GM18858 (cell line): Measurements from ENCODE around the gene MRPL1.

ENCODE experiments used
- ATAC-seq: cut with Tn5 transposase; IDR thresholded peaks from one replicate; pipeline ENCODE4 v1.9.1; 2021; ENCODE audit not compliant: unreplicated experiment

Gene MRPL1

DNA sequence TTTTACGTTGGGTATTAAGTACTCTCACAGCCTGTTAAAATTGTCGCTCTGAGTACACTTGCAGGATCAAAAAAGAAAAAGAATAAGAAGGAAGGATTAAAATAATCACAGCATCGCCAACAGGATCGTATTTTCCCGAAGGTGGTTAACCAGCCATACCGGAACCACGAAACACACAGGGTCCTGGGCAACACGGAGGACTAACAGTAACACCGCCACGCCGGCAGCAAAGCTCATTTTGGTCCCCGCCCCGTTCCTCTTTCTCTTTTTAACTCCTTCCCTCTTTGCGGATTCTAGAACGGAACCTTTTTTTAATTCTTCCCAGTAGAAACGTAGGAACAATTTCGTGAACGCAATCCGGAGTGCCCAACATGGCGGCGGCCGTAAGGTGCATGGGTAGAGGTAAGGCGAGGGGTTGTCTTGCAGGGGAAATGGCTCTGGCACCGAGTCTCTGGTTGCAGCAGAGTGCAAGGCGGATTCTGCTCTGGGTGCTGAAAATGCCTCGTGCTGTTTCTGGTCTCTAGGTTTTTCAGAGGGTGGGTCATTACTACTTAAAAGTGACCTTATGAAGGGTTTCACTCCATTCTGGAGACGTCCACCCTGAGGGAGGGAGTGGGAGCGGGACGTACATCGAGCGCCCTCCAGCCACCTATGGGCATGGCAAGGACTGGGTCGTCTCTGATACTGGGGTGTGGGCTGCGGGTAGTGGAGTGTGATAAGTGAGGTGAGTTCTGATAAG, at the start of gene MRPL1:
Gene MRPL1 (plus strand): TSS at position 353 of the 739 bp plus-strand sequence. CDS start 19 bp downstream, at position 372.
- peak; percentile 68 for ATAC-seq

GRCh38 chr4:77815636-77816035, 47.0 kb upstream of the MRPL1 start:
- ATAC-seq: no peak

DNA sequence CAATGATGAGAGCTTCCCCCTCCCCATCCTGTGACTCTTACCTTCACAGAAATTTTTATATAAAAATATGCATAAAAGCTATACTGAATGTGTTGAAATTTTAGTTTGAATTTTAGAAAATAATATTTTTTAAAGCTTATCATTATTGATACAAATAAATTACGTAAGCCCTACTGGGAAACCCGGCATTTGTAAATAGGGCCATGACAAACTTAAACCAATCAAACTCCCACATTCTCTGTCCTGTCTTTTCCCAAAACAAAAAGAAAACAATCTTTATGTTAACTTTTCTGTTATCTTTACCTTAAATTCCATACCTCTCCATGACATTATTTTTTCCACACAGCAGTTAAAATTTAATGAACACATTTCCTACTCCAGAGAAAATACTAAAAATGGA, 46.1 kb upstream of the MRPL1 start:
- ATAC-seq: no peak

DNA sequence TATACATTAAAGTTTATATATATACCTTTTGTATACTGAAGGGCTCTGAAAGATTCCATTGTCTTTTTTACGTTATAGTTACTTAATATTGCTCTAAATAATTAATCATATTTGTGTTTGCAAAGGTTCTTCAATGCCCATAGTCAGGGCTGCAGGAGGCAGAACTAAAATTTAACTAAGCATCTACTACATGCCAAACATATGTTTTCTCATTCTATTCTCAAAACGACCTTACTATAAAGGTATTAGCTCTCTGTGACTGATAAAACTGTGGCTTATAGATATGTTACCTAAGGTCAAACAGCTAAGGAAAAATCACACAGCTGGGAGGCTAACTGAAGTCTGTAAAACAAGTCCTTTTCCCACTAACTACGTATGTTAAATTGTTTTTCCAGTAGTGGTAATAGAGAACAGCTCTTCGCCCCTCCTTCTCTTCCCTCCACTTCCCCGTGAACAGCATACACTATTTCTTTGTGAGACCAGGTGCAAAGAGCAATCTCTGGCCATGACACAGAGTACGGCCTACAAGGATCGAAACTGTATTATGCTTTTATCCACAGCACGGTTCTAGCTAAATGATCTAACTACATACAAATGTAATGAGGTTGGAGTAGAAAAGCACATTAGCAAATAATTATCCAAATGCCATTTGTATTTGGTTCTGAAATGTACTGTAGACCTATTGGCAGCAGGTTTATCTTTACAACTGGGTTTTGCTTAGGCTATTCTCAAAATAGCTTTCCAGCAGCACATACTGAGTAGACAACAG, 45.1 kb upstream of the MRPL1 start:
- ATAC-seq: no peak

GRCh38 chr4:77818073-77818601, 44.5 kb upstream of the MRPL1 start:
- ATAC-seq: no peak

DNA sequence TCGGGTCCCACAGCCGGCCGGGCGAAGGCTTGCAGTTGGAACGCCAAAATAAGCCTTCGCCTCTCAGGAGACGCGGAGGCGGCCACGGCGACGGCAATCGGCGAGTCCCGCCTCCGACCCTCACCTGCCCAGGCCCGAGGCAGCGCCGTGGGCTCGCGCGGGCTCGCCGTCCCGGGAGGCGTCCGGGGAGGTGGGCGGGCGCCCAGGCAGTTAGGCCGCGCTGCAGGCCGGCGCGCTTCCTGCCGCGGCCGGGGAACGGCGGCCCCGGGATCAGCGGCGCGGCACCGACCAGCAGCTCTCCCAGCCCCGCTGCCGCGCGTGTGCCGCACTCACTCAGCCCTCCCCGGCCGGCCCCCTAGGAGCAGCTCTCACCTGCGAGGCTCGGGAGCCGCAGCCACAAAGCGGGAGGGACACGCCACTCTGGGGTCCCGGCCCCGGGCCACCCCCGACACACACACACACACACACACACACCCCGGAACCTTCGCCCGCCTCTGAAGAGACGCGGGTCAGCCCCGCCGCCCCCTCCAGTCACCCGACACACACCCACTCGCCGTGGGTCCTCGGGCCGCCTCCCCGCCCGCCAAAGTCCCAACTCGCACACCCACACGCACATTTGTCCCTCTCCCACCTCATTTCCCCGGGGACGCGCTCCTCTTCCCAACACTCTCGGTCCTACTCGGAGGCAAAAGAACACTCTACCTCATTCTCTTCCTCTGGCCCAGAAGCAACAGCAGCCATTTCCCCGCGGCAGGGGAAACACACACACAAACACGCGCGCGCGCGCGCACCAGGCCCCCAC, 43.8 kb upstream of the MRPL1 start, which contains the start of gene CNOT6L:
Gene CNOT6L (minus strand): TSS at position 767 of the 802 bp plus-strand sequence. CDS start 60 bp downstream, at position 707.
- ATAC-seq: no peak

DNA sequence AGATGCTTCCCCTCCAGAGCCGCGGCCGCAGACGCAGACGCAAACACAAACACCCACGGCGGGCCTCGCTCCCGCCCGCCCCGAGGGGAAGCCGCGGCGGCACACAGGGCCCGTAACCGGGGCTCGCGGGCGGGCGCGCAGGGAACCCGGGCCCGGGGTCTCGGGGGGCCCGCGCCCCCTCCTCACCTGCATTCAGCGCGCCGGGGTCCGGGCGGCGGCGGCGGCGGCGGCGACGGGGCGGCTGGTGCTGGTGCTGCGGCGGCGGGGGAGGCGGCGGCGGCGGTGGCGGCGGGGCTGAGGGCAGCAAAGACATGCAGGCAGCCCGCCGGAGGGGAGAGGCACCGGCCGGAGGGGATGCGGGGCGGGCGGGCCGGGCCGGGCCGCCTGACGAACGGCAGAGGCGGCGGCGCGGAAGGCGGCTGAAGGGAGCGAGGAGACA, 43.2 kb upstream of the MRPL1 start:
- no peak for ATAC-seq

- ATAC-seq: peak; percentile 69
Observed at GRCh38 chr4:77819843-77820648, 42.6 kb upstream of the MRPL1 start.

GRCh38 chr4:77820649-77821561, 41.7 kb upstream of the MRPL1 start:
- ATAC-seq: no peak

GRCh38 chr4:77821775-77822174, 40.9 kb upstream of the MRPL1 start:
- no peak for ATAC-seq

DNA sequence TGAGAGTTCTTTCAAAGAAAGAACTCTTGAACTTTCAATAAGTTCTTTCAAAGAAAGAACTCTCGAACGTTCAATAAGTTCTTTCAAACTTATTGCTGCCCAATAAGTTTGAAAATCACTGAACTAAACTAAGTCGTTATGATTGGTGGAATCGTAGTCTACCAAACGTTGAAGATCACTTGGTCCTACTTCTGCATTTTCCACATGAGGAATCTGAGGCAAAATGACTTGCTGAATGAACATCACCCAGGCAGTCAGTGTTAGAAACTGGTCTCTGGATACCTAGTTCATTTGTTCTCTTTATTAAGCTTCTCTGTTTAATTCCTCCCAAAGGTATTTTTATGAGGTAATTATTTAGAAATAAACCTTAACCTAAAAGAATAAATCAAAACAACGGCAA, 36.4 kb upstream of the MRPL1 start:
- ATAC-seq: no peak

DNA sequence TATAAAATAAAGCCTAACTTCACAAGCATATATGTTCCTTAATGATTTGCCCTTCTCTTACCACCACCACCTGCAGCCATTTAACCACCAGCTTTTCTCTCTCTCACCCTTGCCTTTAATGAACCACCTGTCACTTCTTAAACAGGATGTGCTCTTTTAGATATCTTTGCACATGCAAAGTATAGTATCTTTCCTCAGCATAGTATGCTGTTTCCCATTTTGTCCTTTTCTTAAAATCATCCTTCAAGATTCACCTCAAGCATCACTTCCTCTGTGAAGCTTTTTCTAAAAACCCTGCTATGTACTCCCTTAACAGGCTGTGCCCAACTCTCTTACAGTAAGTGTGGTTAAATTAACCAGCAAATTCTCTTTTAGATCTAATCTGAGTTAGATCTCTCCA, 35.3 kb upstream of the MRPL1 start:
- peak; percentile 76 for ATAC-seq

- ATAC-seq: no peak
Observed at GRCh38 chr4:77833126-77833724, 29.4 kb upstream of the MRPL1 start.

- no peak for ATAC-seq
Observed at GRCh38 chr4:77834403-77834802, 28.2 kb upstream of the MRPL1 start.

- ATAC-seq: no peak
Observed at GRCh38 chr4:77843628-77844027, 19.0 kb upstream of the MRPL1 start.

DNA sequence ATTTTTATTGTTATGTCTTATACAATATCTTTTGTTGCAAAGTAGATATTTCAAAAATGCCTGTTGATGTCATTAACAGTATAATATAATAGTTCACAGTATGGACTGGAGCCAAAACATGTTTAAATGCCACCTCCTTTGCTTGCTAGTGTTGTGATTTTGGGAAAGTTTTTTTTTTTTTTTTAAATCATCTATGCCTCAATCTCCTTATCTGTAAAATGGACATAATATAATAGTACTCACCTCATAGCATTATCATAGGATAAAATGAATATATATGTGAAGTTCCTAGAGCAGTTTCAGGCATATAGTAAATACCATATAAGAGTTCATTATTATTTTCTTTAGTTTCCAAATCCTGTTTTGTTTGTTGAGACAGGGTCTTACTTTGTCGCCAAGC, 18.3 kb upstream of the MRPL1 start:
- no peak for ATAC-seq

- no peak for ATAC-seq
Observed at GRCh38 chr4:77845400-77845799, 17.2 kb upstream of the MRPL1 start.

DNA sequence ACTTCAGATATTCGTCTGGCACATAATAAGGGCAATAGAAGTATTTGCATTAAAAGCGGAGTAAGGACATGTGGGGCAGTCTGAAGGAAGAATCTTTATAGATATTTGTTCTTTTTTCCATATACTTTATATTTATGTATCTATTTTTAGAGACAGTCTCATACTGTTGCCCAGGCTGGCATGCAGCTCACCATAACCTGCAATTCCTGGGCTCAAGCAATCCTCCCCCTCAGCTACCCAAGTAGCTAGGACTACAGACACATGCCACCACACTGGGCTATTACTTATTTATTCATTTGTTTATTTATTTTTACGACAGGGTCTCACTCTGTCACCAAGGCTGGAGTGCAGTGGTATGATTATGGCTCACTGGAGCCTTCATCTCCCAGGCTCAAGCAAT, 16.7 kb upstream of the MRPL1 start:
- ATAC-seq: no peak

DNA sequence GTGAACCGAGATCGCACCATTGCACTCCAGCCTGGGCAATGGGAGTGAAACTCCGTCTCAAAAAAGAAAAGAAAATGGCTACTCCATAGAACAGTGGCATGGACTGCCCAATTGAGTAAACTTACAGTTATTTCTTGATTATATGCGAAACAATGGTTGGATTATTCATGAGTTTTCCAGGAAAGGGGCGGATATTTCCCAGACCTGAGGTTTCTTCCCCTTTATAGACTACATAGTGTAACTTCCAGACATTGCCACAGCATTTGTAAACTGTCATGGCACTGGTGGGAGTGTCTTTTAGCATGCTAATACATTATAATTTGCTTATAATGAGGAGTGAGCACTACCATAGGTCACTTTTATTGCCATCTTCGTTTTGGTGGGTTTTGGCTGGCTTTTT, 14.1 kb upstream of the MRPL1 start:
- ATAC-seq: no peak
